HG02852 (cell line): Measurements from ENCODE around the gene AP5S1.
"Not testable (repeated sequence)": the region's sequence is repeated elsewhere in the genome, so short reads cannot be mapped to it uniquely, and the experiment has no call there.

Source experiments
- ATAC-seq: cut with Tn5 transposase; IDR thresholded peaks from one replicate; pipeline ENCODE4 v1.9.1; 2021; ENCODE audit warnings: mild to moderate bottlenecking, moderate library complexity; ENCODE audit not compliant: unreplicated experiment

The AP5S1 gene

GRCh38 chr20:3789201-3789600 lies 31.1 kb upstream of the AP5S1 start:
- ATAC-seq, result not testable (repeated sequence)

GRCh38 chr20:3794168-3794567 lies 26.2 kb upstream of the AP5S1 start:
- not testable (repeated sequence) for ATAC-seq

GRCh38 chr20:3794701-3795420 lies 25.5 kb upstream of the AP5S1 start:
- no peak for ATAC-seq

- ATAC-seq, result peak; percentile 66
Observed at GRCh38 chr20:3795511-3796468, 24.6 kb upstream of the AP5S1 start, which contains the start of gene CDC25B. CDC25B (plus strand) TSS chr20:3796310; CDS start chr20:3796532, 222 bp downstream.

- no peak for ATAC-seq
Observed at GRCh38 chr20:3796477-3797225, 23.7 kb upstream of the AP5S1 start.

- no peak for ATAC-seq
Observed at GRCh38 chr20:3797226-3797545, 23.2 kb upstream of the AP5S1 start.

GRCh38 chr20:3797592-3798372 lies 22.6 kb upstream of the AP5S1 start:
- ATAC-seq, result no peak

GRCh38 chr20:3798373-3798768 lies 22.0 kb upstream of the AP5S1 start:
- no peak for ATAC-seq

GRCh38 chr20:3798908-3799248 lies 21.5 kb upstream of the AP5S1 start:
- no peak for ATAC-seq

GRCh38 chr20:3800256-3800877 lies 20.0 kb upstream of the AP5S1 start:
- no peak for ATAC-seq

- no peak for ATAC-seq
Observed at GRCh38 chr20:3800878-3801260, 19.5 kb upstream of the AP5S1 start.

- ATAC-seq, result no peak
Observed at GRCh38 chr20:3801299-3801698, 19.0 kb upstream of the AP5S1 start.

- no peak for ATAC-seq
Observed at GRCh38 chr20:3801846-3802245, 18.5 kb upstream of the AP5S1 start.

GRCh38 chr20:3802524-3803239 lies 17.7 kb upstream of the AP5S1 start:
- ATAC-seq, result no peak

GRCh38 chr20:3803289-3803688 lies 17.1 kb upstream of the AP5S1 start:
- no peak for ATAC-seq

GRCh38 chr20:3803854-3804253 lies 16.5 kb upstream of the AP5S1 start:
- no peak for ATAC-seq

- ATAC-seq, result no peak
Observed at GRCh38 chr20:3804254-3804751, 16.0 kb upstream of the AP5S1 start.

- no peak for ATAC-seq
Observed at GRCh38 chr20:3804781-3805180, 15.6 kb upstream of the AP5S1 start.

GRCh38 chr20:3808544-3808943 lies 11.8 kb upstream of the AP5S1 start:
- ATAC-seq, result no peak
